PC-3 (cell line): ENCODE measurements around the gene CPLX1.

Experiments
- CTCF ChIP-seq: fragments of 300-600 bp; sonication (generic); conservative IDR thresholded peaks from 2 replicates; pipeline ENCODE4 v1.5.1; 2017; ENCODE audit warnings: antibody characterized with exemption, low read depth, mild to moderate bottlenecking, low read length
- EZH2 ChIP-seq: fragments of 300-600 bp; sonication (generic); IDR thresholded peaks from one replicate; pipeline ENCODE4 v1.6.1; 2017; ENCODE audit warnings: antibody characterized with exemption, mild to moderate bottlenecking, low read length; ENCODE audit not compliant: unreplicated experiment
- EZH2phosphoT487 ChIP-seq: fragments of 300-600 bp; sonication (generic); IDR thresholded peaks from 2 replicates; pipeline ENCODE4 v1.6.1; 2018; ENCODE audit warnings: mild to moderate bottlenecking, antibody characterized with exemption, low read length, borderline replicate concordance

- TF ChIP-seq CTCF (no peak), EZH2 (no peak), EZH2phosphoT487 (no peak)
These were observed 54.5 kb downstream of the CPLX1 start for GRCh38 chr4:771464-771863.
